NT2/D1 (cell line): ENCODE measurements around the gene SYS1.

Experiments used
- SUZ12 ChIP-seq: IDR thresholded peaks from 2 replicates; pipeline ENCODE4 v1.6.1; 2011; ENCODE audit not compliant: insufficient read length, insufficient read depth; ENCODE audit errors: extremely low read depth
- YY1 ChIP-seq: IDR thresholded peaks from 2 replicates; pipeline ENCODE4 v1.6.1; 2011; ENCODE audit not compliant: insufficient read length, insufficient read depth

DNA sequence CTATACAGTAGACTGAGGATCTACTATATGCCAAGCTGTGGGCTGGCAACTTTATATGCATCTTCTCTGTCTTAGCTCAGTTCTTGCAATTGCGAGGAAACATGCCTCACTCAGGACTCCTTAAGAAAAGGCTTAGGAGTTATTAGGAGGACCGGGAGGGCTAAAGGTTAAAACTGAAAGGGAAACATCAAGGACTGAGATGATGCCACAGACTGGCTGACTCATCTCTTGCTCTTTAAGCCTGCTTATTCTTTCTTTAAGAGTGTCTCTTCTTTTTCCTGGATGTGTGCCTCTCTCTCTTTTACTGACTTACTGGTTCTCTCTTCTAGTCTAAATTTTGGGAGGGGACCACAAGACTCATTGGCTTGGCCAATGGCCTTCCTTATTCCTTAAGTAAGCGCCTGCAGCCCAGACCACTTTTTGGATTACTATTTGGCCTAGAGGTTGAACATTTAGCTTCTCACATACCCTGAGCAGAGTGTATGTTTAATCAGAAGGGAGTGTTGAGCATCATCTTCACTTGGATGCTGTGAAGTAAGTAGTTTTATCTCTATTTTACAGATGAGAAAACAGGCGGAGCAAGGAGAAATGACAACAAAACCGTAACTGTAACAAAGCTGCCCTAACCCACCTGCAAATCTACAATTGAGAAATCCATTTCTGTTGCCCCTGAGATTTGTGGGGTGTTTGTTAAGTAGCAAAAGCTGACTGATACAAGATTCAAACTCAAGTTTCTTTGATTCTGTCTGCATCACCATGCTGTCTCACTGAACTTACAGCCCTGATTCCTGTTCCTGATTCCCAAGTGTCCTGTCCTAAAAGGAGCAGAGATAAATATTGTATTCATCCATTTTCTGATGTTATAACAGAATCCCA, 7.5 kb upstream of the SYS1 start:
- no peak for TF ChIP-seq SUZ12
- TF ChIP-seq YY1 = no peak
